HG02798 (cell line): ENCODE measurements around the gene MAP3K20.
"Not testable (repeated sequence)": the region's sequence is repeated elsewhere in the genome, so short reads cannot be mapped to it uniquely, and the experiment has no call there.

ENCODE experiments used
- ATAC-seq: cut with Tn5 transposase; IDR thresholded peaks from one replicate; pipeline ENCODE4 v1.9.1; 2021; ENCODE audit warnings: mild to moderate bottlenecking; ENCODE audit not compliant: unreplicated experiment, poor library complexity

The MAP3K20 gene

DNA sequence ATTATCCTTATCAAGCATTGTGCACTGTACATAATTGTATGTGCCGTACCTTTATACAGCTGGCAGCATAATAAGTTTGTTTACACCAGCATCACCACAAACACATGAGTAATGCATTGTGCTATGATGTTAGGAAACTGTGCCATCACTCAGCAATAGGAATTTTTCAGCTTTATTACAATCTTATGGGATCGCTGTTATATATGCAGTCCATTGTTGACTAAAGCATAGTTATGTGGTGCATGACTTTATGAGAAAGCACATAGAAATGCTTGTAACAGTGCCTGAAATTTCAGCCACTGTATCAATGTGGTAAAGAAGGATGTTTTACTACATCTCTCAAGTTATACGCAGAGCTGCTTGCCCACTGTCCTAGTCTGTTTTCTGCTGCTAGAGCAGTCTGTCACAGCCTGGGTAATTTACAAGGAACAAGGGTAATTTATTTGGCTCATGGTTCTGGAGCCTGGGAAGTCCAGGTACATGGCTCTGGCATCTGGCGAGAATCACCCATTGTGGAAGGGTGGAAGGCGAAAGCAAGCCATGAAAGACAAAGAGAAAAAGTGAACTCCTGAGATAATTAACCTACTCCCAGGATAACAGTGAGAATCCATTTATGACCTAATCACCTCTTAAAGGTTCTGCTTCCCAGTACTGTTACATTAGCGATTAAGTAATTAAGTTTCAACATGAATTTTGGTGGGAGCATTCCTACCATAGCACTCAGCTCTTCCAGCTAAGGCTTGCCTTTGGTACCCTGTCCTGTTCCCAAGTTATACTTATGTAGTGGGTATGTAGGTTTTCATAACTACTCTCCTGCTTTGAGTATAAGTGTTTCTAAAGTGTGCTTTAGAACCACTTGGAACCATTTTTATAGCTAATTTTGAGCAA lies 4.6 kb downstream of the MAP3K20 start:
- ATAC-seq: no peak

DNA sequence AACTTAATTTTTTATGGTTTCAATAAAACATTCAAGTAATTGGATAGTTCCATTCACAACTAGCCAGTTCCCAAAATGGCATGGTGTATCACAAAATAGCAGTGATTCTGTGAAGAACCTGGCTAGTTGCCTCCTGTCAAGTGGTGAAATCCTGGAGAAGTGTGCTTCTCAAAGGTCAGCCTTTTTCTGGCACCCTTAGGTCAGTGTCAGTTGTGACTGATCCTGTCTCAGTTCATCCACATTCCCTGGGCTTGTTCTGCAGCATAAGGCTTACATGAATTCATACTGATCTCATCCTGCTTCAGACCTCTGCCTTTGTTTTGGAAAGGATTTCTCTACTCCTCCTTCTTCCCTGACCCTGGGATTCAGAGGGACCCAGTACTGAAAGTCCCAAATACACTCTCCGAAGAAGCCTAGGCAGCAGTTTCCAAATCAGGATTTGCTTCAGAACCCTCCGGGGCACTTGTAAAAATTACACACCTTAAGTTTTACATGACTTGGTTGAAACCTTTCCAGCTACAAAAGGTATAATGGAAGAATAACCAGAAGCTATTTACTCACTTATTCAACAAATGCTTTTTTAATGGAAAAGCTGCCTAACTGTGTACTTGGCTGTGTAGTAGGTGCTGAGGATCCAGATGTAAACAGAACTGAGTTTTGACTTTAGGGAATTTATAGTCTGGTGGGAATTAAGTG lies 11.0 kb downstream of the MAP3K20 start:
- ATAC-seq: no peak

DNA sequence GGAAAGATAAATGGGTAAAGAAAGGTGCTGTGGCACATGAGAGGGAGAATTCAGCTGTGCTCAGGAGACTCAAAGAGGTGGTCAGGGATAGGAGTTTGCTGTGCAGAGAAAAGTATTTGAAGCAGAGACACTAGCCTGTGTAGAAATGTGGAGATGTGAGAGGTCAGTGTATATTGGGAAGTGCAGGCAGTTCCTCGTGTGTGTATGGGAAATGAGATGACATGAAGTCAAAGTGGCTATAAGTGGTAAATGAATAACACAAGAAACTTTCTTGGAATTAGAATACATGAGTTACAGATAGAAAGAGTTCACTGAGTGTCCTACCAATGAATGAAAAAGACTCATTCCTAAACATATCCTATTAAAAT lies 11.6 kb downstream of the MAP3K20 start:
- ATAC-seq: no peak

DNA sequence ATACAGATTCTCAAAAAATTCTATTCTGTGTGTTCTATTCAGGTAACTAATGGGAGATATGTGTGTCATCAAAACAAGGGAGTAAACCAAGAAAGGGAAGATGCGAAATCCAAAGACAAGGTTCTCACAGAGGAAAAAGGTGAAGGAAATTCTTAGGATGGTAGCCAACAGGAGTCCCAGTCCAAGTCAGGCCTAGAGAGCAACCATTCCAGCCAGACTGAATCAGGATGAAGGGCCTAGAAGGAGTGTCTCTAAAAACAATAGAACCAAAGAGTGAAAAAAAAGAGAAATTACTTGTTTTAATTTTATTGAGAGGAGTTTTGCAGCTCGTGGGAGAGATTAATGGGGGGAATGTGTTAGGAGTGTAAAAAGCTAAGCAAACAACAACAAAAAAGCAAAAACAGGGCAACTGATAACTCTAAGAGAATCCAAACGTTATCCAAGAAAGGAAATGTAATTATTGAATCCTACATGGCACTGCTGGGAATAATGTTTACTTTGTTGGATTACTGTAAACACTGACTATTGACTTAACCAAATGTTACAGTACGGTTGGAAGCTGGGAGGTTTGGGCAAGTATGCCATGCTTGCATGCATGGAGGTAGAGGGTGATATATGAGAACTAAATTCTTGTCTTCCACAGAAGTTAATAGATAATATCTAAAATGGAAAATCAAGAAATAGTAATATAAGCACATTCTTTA lies 12.3 kb downstream of the MAP3K20 start:
- no peak for ATAC-seq

DNA sequence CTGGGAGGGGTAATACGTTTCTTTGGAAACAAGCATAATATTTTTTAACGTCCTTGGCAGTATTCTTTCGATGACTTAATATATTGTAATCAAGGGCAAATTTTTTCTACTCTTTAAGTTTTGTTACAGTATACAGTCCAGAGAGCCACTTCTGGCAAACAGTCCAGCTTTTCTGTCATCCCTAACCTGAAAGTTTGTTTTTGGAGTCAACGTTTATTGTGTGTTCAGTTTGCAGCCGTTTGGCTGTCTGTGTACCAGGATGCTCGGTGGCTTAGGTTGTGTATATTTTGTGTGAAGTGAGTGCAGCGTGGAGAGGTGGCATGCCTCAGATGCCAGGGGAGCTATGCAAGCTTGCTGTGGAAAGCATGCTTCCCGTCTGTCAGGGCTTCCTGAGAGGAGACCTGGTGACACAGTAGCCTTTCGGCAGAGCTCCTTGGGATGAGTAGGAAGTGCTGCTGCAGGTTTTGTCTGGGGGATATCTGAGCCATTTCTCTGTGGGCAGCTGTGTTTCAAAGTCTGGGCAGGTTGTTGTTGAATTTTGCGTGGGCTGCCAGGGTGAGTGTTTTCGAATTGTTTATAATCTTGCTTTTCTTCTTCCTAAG lies 14.7 kb downstream of the MAP3K20 start:
- no peak for ATAC-seq

DNA sequence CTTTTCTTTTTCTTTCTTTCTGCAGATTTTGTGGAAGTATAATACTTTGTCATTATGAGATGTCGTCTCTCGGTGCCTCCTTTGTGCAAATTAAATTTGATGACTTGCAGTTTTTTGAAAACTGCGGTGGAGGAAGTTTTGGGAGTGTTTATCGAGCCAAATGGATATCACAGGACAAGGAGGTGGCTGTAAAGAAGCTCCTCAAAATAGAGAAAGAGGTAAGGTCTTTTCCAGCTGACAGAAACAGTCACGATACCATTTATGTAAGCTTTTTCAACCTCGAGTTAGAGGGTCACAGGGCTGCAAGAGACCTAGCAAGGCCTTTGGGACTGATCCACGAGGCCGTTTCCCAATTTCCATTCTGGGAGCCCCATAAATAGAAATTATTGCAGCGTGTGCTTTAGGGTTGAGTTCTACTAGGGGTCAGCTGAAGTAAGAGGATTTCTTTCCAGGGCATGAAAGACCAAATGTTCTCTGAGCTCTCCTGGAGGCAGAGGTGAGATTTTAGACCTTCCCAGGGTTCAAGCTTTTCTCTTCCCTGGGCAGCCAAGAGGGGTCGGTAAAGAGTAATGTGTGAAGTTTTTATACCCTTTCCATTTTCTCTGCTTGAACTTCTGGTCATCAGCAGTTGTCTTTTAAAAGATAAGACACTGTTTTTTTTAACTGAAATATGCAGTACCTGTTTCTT lies 15.5 kb downstream of the MAP3K20 start:
- ATAC-seq: no peak

DNA sequence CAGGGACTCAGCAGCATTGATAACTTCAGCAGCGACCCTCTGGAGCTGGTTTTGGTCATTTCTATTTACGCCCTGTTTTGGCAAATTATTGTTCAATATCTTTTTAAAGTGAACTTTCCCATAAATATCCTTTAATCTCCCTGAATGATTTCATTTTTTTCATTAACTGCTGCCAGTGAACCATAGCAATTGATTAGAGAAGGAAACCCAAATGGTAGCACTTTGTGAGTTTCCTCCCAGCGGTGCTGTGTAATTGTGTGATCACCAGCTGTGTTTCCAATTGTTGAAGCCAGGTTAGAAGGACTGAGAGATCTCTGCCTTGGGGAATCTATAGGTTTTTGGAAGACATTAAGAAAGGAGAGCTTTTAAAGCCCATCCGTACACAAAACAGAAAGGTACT lies 16.3 kb downstream of the MAP3K20 start:
- ATAC-seq: no peak

DNA sequence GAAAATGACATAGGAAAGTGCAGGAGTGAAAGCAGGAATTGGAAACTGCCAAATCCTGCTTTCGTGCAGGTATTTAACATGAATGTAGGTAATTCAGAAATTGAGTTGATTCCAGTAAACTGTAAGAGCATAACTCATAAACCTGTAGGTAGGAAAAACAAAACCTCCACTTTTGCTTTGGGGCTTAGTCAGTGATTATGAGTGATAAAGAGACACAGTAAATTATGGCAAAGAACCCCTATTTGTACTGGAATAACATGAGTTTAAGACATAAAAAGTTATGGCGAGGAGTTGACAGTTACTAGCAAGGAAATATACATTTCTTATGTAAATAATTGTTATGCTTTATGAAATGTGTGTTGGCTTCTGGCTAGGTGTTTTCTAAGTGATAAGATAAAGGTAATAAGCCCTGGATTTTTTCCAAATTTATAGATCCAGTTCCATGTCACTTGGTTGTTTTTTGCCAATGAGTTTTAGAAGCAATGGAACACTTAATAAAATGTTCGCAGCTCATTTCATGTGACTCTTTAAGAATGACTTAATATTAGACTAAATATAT lies 17.3 kb downstream of the MAP3K20 start:
- ATAC-seq: no peak

DNA sequence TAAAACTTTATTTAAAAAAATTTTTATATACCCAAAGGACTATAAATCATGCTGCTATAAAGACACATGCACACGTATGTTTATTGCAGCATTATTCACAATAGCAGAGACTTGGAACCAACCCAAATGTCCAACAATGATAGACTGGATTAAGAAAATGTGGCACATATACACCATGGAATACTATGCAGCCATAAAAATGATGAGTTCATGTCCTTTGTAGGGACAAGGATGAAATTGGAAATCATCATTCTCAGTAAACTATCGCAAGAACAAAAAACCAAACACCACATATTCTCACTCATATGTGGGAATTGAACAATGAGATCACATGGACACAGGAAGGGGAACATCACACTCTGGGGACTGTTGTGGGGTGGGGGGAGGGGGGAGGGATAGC lies 18.0 kb downstream of the MAP3K20 start:
- ATAC-seq: not testable (repeated sequence)

DNA sequence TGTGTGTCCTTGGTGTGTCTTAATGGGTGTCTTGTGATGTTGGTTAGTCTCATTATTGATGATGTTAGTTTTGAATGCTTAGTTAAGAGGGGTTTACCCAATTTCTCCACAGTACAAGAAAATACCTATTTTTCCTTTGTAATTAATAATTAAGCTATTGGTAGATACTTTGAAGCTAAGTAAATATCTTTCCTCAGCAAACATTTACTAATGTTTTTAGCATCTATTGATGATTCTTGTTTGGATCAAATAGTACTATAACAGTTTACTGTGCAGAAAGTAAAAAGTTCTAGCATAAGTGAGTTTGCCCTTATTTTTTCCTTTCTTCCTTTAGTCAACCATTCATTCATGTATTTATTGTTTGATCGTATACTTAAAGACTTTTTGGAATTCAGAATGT lies 19.1 kb downstream of the MAP3K20 start:
- ATAC-seq: no peak

DNA sequence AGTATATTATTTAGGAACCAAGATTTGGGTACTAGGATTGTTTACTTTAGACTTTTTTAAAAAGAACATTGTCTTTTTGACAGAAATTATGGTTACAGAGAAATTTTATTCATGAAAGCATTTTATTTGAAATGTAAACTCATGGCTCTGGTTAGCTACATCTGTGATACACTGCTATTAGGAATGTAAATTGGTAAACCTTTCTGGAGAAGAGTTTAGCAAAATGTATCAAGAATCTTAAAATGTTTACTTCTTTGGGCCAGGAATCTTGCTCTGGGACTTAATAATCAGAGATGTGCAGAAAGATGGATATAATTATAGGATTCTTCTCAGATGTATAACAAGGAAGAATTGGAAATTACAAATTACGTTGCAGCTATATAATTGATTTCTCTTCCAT lies 19.7 kb downstream of the MAP3K20 start:
- no peak for ATAC-seq

DNA sequence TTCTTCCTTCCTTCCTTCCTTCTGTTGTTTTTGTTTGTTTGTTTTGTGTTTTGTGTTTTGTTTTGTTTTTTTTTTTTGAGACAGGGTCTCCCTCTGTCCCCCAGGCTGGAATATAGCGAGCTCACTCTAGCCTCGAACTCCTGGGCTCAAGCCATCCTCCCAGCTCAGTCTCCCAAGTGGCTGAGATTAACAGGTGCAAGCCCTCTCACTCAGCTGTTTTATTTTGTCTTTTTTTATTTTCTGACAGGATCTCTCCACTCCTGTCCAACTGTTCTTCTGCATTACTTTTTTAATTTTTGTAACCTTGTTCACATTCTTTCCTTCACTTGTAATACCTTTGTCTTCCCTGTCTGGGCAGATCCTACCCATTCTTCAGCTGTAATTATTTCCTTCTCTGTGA lies 23.6 kb downstream of the MAP3K20 start:
- ATAC-seq: no peak

DNA sequence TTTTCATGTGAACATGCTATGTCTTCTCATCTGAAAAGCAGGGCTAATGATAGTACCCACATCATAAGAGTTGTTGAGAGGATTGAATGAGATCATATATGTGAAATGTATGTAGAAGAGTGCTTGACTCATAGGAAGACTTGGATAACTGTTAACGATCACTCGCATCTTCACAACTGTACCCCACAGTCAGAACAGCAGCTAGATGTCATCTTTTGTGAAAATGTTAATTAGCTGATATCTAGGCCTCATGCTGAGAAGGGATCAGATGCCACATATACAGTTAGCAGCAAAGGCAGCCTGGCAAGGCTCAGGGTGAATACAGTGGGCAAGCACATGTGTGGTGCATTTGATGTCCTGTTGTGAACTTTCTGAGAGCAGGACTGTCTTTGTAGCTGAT lies 24.2 kb downstream of the MAP3K20 start:
- no peak for ATAC-seq

DNA sequence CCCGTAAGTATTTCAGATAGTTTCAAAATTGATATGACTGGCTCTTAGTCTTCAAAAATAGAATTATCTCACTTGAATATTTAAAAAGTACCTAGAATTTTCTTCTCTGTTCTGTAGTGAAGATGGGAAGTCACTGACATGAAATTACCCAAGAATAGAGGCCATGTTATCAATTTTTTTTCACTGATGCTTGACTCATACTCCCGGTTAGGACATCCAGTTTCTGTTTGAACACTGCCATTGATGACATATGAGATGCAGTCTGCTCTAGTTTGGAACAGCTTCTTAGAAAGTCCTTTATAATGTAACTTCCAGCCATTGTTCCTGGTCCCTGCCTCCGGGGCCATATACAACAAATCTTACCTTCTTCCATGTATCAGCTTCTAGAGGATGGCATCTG lies 26.0 kb downstream of the MAP3K20 start:
- peak; percentile 83 for ATAC-seq

DNA sequence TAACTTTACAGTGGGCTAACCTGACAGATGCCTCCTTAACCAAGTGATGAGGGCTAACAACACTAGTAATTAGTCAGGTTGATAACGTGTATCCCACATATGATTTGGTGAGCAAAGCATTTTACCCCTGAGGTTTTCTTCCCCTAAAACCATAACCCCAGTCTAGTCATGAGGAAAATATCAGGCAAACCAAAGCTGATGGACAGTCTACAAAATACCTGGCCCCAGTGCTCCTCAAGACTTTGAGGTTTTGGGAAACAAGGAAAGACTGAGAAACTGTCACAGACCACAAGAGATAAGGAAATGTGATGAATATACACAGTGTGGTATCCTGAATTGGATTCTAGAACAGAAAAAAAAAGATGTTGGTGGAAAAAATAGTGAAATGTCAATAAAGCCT lies 28.5 kb downstream of the MAP3K20 start:
- no peak for ATAC-seq

DNA sequence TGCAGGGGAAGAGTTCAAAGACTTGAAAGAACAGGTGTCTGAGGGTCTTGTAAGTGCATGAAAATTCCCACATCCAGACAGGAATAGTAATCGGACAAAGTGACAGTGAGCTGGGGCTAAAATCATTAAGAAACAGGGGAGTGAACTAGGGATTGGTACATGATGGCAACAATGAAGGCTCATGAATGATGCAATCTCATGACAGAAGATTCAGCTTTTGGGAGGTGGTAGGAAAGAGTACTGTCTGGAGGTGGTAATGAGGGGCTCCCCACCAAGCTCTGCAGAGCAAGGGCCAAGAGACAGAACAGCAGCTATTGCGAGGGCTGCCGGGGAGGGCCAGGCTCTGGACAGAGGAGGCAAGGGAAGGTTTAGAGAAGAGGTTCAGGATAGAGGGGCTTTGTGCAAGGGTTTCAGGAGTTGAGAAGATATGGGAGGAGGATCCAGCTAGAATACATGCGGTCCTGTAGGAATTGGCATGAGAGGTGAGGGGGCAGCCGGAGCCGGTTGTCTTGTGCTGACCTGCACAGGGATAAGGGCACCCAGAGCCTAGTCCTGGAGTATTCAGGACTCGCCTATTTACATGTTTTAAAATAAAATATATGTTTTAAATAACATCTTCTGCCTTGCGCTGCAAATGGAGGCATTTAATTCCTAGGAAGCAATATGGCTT lies 31.4 kb downstream of the MAP3K20 start:
- no peak for ATAC-seq

DNA sequence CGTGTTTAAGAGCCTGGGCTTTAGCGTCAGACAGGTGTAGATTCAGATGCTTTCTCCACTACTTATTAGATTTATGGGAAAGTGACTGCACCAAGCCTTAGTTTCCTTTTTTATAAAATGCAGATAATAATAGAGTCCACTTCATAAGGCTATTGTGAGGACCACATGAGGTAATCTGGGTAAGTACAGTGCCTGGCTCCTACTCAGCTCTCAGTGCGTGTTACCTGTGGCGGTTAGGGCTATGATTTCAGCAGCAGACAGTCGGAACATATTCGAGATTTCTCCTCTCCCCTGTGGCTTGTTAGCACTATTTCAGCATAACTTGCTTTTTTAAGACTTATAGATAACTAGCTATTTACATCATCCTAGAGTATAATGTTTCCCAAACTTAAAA lies 32.0 kb downstream of the MAP3K20 start:
- ATAC-seq: no peak

DNA sequence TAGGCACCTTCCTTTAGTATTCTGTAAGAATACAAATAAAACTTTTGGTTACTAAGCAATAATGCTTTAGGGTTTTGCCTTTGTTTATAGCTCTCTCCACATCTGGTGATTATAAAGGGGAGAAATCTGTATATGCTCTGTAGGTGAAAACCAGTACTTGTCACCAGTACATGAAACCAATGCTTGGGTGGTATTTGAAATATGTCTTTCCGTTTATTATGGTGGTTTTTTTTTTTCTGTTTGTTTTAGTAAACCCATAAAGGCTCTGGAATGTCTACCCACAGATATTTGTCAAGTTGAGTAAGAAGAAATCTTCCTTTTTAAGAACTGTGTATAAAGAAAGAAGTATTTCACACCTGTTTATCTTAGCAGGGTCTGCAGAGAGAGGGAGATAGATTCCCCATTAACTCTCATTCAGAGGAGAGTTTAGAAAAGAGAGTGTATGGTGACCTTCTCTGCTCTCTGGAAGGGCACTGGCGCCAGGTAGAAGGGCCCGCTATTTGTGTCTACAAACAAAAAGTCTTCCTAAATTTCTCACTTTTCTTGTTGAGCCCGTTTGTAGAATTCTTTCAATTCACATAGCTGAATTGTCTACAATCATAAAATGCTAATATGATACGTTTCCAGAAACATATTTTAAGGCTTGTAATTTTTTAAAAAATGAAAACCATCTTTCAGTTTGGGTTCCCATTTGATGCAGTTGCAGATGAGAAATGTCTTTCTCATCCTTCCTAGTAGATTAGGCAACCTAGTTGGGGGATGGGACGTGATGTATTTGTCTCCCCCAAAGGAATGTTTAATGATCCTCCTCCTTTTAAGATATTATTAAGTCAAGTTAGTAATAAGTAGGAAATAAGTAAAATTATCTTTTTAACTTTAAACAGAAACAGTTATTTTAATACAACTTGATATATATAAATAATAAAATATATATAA lies 33.9 kb downstream of the MAP3K20 start:
- ATAC-seq: no peak
